ENCODE results near the gene GLI1.

GLI1 gene

GRCh38 chr12:57467915-57468314 is 8.3 kb downstream of the GLI1 start:
- no peaks in the 10 kb centered on the region for H3K4me1 ChIP-seq (ENCODE audit: control insufficient read depth, insufficient read depth, low read length)
- no peaks in the 10 kb centered on the region for H3K9me3 ChIP-seq (ENCODE audit: control insufficient read depth, low read length)
- no peak overlapping the region for H3K4me3 ChIP-seq (ENCODE audit: insufficient read depth, low read depth, low read length)
- WGBS, 2 experiments: 93 to 94% methylated on average over 11 of the region's 11 CpGs
- H3K36me3 ChIP-seq (ENCODE audit: control insufficient read depth, insufficient read depth, low read length): no peaks in the 10 kb centered on the region
- H3K27ac ChIP-seq (ENCODE audit: insufficient read depth, low read depth, low read length, poor library complexity, severe bottlenecking): no peak overlapping the region
- H3K27me3 ChIP-seq (ENCODE audit: control insufficient read depth, insufficient read depth, low read length, poor library complexity, severe bottlenecking): peaks cover 11% of the 10 kb centered on the region

GRCh38 chr12:57469296-57470164 is 9.9 kb downstream of the GLI1 start:
- H3K9me3 ChIP-seq (ENCODE audit: control insufficient read depth, low read length): no peaks in the 10 kb centered on the region
- no peaks in the 10 kb centered on the region for H3K36me3 ChIP-seq (ENCODE audit: control insufficient read depth, insufficient read depth, low read length)
- H3K27me3 ChIP-seq (ENCODE audit: control insufficient read depth, insufficient read depth, low read length, poor library complexity, severe bottlenecking): peaks cover 28% of the 10 kb centered on the region
- no peak overlapping the region for H3K4me3 ChIP-seq (ENCODE audit: insufficient read depth, low read depth, low read length)
- no peak overlapping the region for H3K27ac ChIP-seq (ENCODE audit: insufficient read depth, low read depth, low read length, poor library complexity, severe bottlenecking)
- 92 to 94% methylated on average over 10 of the region's 10 CpGs for WGBS, 2 experiments
- H3K4me1 ChIP-seq (ENCODE audit: control insufficient read depth, insufficient read depth, low read length): no peaks in the 10 kb centered on the region

- peaks cover 36% of the 10 kb centered on the region for H3K27me3 ChIP-seq (ENCODE audit: control insufficient read depth, insufficient read depth, low read length, poor library complexity, severe bottlenecking)
- H3K27ac ChIP-seq (ENCODE audit: insufficient read depth, low read depth, low read length, poor library complexity, severe bottlenecking): no peak overlapping the region
- H3K4me3 ChIP-seq (ENCODE audit: insufficient read depth, low read depth, low read length): no peak overlapping the region
- peaks cover under 1% of the 10 kb centered on the region for H3K4me1 ChIP-seq (ENCODE audit: control insufficient read depth, insufficient read depth, low read length)
- WGBS, 2 experiments: 94 to 96% methylated on average over 14 of the region's 14 CpGs
- no peaks in the 10 kb centered on the region for H3K9me3 ChIP-seq (ENCODE audit: control insufficient read depth, low read length)
- H3K36me3 ChIP-seq (ENCODE audit: control insufficient read depth, insufficient read depth, low read length): no peaks in the 10 kb centered on the region
Observed at GRCh38 chr12:57470286-57470969, 10.8 kb downstream of the GLI1 start.

- Histone ChIP-seq H3K27me3 (ENCODE audit: control insufficient read depth, insufficient read depth, low read length, poor library complexity, severe bottlenecking) (peaks cover 43% of the 10 kb centered on the region), H3K9me3 (ENCODE audit: control insufficient read depth, low read length) (no peaks in the 10 kb centered on the region)
Observed at GRCh38 chr12:57470970-57471656, 11.5 kb downstream of the GLI1 start.

GRCh38 chr12:57471661-57472060 is 12.1 kb downstream of the GLI1 start:
- Histone ChIP-seq H3K4me1 (ENCODE audit: control insufficient read depth, insufficient read depth, low read length) (peaks cover 9% of the 10 kb centered on the region), H3K9me3 (ENCODE audit: control insufficient read depth, low read length) (no peaks in the 10 kb centered on the region), H3K27ac (ENCODE audit: insufficient read depth, low read depth, low read length, poor library complexity, severe bottlenecking) (no peak overlapping the region), H3K27me3 (ENCODE audit: control insufficient read depth, insufficient read depth, low read length, poor library complexity, severe bottlenecking) (peaks cover 49% of the 10 kb centered on the region), H3K4me3 (ENCODE audit: insufficient read depth, low read depth, low read length) (no peak overlapping the region), H3K36me3 (ENCODE audit: control insufficient read depth, insufficient read depth, low read length) (no peaks in the 10 kb centered on the region)
- WGBS, 2 experiments: 87 to 93% methylated on average over 3 of the region's 3 CpGs

More at GRCh38 chr12:57470970-57471656, 11.5 kb downstream of the GLI1 start:
- 85 to 88% methylated on average over 4 of the region's 4 CpGs for WGBS, 2 experiments
- H3K36me3 ChIP-seq (ENCODE audit: control insufficient read depth, insufficient read depth, low read length): no peaks in the 10 kb centered on the region
- peaks cover 7% of the 10 kb centered on the region for H3K4me1 ChIP-seq (ENCODE audit: control insufficient read depth, insufficient read depth, low read length)
- no peak overlapping the region for H3K27ac ChIP-seq (ENCODE audit: insufficient read depth, low read depth, low read length, poor library complexity, severe bottlenecking)
- H3K4me3 ChIP-seq (ENCODE audit: insufficient read depth, low read depth, low read length): no peak overlapping the region

GRCh38 chr12:57472391-57472790 is 12.8 kb downstream of the GLI1 start:
- H3K4me1 ChIP-seq (ENCODE audit: control insufficient read depth, insufficient read depth, low read length): peaks cover 9% of the 10 kb centered on the region
- 90 to 91% methylated on average over 3 of the region's 3 CpGs for WGBS, 2 experiments
- H3K9me3 ChIP-seq (ENCODE audit: control insufficient read depth, low read length): no peaks in the 10 kb centered on the region
- no peaks in the 10 kb centered on the region for H3K36me3 ChIP-seq (ENCODE audit: control insufficient read depth, insufficient read depth, low read length)
- H3K27me3 ChIP-seq (ENCODE audit: control insufficient read depth, insufficient read depth, low read length, poor library complexity, severe bottlenecking): peaks cover 56% of the 10 kb centered on the region
- no peak overlapping the region for H3K4me3 ChIP-seq (ENCODE audit: insufficient read depth, low read depth, low read length)
- no peak overlapping the region for H3K27ac ChIP-seq (ENCODE audit: insufficient read depth, low read depth, low read length, poor library complexity, severe bottlenecking)

GRCh38 chr12:57473392-57473791 is 13.8 kb downstream of the GLI1 start:
- H3K36me3 ChIP-seq (ENCODE audit: control insufficient read depth, insufficient read depth, low read length): no peaks in the 10 kb centered on the region
- H3K9me3 ChIP-seq (ENCODE audit: control insufficient read depth, low read length): no peaks in the 10 kb centered on the region
- H3K27me3 ChIP-seq (ENCODE audit: control insufficient read depth, insufficient read depth, low read length, poor library complexity, severe bottlenecking): peaks cover 66% of the 10 kb centered on the region
- no peak overlapping the region for H3K4me3 ChIP-seq (ENCODE audit: insufficient read depth, low read depth, low read length)
- WGBS, 2 experiments: 78 to 93% methylated on average over 3 of the region's 3 CpGs
- no peak overlapping the region for H3K27ac ChIP-seq (ENCODE audit: insufficient read depth, low read depth, low read length, poor library complexity, severe bottlenecking)
- H3K4me1 ChIP-seq (ENCODE audit: control insufficient read depth, insufficient read depth, low read length): peaks cover 9% of the 10 kb centered on the region

GRCh38 chr12:57473886-57474285 is 14.3 kb downstream of the GLI1 start:
- Histone ChIP-seq H3K27ac (ENCODE audit: insufficient read depth, low read depth, low read length, poor library complexity, severe bottlenecking) (no peak overlapping the region), H3K9me3 (ENCODE audit: control insufficient read depth, low read length) (no peaks in the 10 kb centered on the region), H3K4me3 (ENCODE audit: insufficient read depth, low read depth, low read length) (no peak overlapping the region), H3K27me3 (ENCODE audit: control insufficient read depth, insufficient read depth, low read length, poor library complexity, severe bottlenecking) (peaks cover 71% of the 10 kb centered on the region), H3K36me3 (ENCODE audit: control insufficient read depth, insufficient read depth, low read length) (no peaks in the 10 kb centered on the region), H3K4me1 (ENCODE audit: control insufficient read depth, insufficient read depth, low read length) (peaks cover 9% of the 10 kb centered on the region)
- 89 to 91% methylated on average over 5 of the region's 5 CpGs for WGBS, 2 experiments

GRCh38 chr12:57474430-57474829 is 14.8 kb downstream of the GLI1 start:
- no peak overlapping the region for H3K4me3 ChIP-seq (ENCODE audit: insufficient read depth, low read depth, low read length)
- H3K27ac ChIP-seq (ENCODE audit: insufficient read depth, low read depth, low read length, poor library complexity, severe bottlenecking): no peak overlapping the region
- H3K36me3 ChIP-seq (ENCODE audit: control insufficient read depth, insufficient read depth, low read length): no peaks in the 10 kb centered on the region
- peaks cover 9% of the 10 kb centered on the region for H3K4me1 ChIP-seq (ENCODE audit: control insufficient read depth, insufficient read depth, low read length)
- 91 to 95% methylated on average over 8 of the region's 8 CpGs for WGBS, 2 experiments
- peaks cover 76% of the 10 kb centered on the region for H3K27me3 ChIP-seq (ENCODE audit: control insufficient read depth, insufficient read depth, low read length, poor library complexity, severe bottlenecking)
- H3K9me3 ChIP-seq (ENCODE audit: control insufficient read depth, low read length): no peaks in the 10 kb centered on the region

- Histone ChIP-seq H3K27ac (ENCODE audit: insufficient read depth, low read depth, low read length, poor library complexity, severe bottlenecking) (no peak overlapping the region), H3K36me3 (ENCODE audit: control insufficient read depth, insufficient read depth, low read length) (no peaks in the 10 kb centered on the region), H3K4me3 (ENCODE audit: insufficient read depth, low read depth, low read length) (peak overlapping the region; percentile 24), H3K27me3 (ENCODE audit: control insufficient read depth, insufficient read depth, low read length, poor library complexity, severe bottlenecking) (peaks cover 76% of the 10 kb centered on the region), H3K4me1 (ENCODE audit: control insufficient read depth, insufficient read depth, low read length) (peaks cover 9% of the 10 kb centered on the region), H3K9me3 (ENCODE audit: control insufficient read depth, low read length) (no peaks in the 10 kb centered on the region)
- 69 to 73% methylated on average over 7 of the region's 7 CpGs for WGBS, 2 experiments
Observed at GRCh38 chr12:57474862-57475261, 15.3 kb downstream of the GLI1 start.

All from ectodermal cell (in vitro differentiated cells).